CD4-positive, alpha-beta T cell treated with Interleukin-12 subunit alpha and Interleukin-12 subunit beta, for 1 hour (primary cell): ENCODE measurements around the gene PTRH1.

Experiments used
- DNase-seq: peaks from one replicate; pipeline ENCODE4 v3.0.0-alpha.2; 2020

The PTRH1 gene

GRCh38 chr9:127739614-127740330 is 24.3 kb upstream of the PTRH1 start:
- DNase-seq, result no peak

GRCh38 chr9:127738666-127739065 is 23.2 kb upstream of the PTRH1 start:
- DNase-seq, result no peak

- DNase-seq, result peak; percentile 11
These were observed 20.2 kb upstream of the PTRH1 start for GRCh38 chr9:127735530-127736185.

GRCh38 chr9:127734747-127735529 is 19.5 kb upstream of the PTRH1 start, which contains the start of gene TOR2A:
TSS of gene TOR2A (minus strand) at chr9:127735294. CDS start at chr9:127735270, 24 bp downstream.
- DNase-seq, result peak; percentile 99

DNA sequence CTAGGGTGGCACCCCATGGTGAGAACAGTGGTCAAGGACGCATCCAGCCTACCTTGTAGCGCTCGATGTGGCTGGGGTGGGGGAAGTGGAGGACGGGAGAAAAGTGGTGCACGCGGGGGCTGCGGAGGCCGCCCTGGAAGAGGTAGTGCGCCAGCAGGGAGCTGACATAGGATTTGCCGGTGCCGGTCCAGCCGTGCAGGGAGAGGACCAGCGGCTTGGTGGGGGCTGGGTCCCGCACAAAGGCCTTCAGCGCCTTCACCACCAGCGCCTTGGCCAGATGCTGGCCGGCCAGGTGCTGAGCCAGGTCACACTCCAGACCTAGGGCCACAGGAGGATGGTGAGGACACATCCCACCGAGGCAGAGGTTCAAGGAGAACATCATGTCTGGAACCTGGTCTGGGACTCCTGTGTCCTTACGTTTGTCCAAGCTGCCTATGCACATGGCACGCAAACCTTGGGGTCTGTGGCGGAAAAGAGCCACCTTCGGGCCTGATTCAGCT is 18.8 kb upstream of the PTRH1 start:
- no peak for DNase-seq

DNA sequence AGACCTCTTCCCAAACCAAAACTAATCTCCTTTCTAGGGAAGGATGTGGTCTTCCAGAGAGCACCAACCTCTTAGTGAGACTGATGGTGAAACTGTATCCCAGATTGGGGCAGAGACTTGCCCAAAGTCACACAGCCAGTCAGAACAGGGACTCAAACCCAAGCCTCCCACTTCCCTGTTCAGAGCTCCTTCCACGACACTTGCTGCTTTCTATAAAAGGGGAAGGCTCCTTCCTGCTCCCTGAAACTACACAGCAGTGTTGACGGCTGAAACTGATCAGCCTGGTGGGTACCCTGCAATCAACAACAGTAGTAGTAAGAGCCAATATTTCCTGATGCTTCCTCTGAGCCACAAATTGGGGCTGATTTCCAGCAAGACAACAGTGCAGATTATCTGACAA is 18.2 kb upstream of the PTRH1 start:
- no peak for DNase-seq

- DNase-seq, result no peak
These were observed 17.0 kb upstream of the PTRH1 start for GRCh38 chr9:127732444-127732843.

DNA sequence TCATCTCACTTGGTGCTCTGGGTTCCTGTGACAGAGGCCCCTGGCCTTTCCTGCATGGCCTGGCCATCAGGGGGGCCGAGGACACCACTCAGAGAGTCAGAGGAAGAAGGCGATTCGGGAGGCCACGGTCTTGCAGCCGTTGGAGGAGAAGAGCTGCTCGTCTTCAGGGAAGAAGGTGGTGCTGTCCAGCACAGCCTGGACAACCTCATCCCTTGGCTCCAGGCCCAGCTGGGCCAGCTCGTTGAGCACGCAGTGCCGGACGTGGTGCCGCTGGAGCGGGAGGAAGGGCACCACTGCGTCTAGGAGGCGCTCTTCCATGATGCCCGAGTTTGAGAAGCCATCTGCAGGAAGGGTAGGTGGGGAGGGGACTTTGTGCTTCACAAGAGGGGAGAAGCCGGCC is 16.5 kb upstream of the PTRH1 start:
- DNase-seq, result no peak

DNA sequence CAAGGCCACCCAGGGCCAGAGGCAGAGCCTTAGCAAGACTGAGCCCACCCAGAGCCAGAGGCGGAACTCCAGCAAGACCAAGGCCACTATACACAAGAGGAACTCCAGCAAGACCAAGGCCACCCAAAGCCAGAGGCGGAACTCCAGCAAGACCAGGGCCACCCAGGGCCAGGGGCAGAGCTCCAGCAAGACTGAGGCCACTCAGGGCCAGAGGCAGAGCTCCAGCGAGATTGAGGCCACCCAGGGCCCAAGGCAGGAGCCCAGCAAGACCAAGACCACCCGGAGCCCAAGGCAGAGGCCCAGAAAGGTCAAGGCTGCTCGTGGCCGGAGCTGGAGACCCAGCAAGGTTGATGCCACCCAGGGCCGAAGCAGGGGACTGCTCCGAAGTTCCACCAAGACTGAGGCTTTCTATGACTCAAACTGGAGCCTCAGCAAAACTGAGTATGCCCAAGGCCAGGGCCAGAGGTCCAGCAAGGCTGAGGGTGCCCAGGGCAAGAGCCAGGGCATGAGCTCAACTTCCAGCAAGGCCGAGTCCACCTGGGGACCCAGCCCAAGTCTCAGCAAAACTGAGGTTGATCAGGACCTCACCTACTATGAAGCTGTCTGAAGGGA is 15.4 kb upstream of the PTRH1 start:
- no peak for DNase-seq

- no peak for DNase-seq
These were observed 14.8 kb upstream of the PTRH1 start for GRCh38 chr9:127730262-127730661.

DNA sequence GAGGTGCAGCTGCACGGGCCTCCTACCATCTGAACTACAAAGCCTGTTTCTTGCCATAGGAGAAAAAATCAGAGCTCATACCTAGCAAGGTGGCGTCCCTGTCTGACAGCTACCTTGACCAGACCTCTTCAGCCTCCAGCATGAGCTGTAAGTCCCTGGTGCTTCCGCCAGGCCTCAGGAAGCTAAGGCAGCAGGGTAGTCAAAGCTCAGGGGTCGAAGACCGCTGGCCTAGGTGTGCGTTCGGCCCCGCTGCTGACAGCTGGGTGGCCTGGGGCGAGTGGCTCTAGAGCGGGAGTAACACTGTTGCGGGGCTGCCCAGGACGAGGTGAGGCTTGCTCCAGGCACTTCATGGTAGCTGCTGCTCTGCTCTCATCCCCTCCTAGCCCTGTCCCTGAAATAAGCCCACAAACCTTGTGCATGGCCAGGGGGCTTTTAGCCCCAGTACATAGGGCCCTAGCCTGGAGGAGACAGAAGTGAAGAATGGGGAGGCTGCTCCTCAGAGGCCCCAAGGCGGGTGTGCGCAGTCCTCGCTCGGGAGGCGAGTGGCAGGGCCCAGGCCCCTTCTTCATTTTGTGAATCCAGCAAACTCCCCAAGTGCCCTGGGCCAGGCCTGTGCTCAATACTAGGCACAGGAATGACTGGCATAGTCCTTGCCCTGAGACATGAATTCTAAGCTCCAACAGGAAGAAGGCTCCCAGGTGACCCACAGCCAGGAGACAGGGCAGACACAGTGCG is 14.2 kb upstream of the PTRH1 start:
- DNase-seq, result no peak

DNA sequence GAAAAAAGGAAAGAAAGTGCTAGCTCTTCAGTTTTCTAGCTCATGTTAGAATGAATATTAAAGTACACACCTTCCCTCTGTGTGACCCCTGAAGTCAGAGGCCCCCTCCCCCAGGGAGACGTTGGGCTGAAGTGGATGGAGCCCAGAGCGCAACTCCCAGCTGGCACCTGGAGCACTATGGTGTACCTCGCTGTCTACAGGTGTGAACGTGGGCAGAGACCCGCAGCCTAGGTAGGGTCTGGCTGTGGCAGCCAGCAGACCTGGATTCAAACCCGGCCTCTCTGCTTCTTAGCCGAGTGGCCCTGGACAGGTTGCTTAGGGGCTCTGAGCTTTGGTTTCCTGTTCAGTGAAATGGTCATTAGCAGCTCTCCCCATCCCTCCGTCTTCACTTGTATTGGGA is 13.3 kb upstream of the PTRH1 start:
- no peak for DNase-seq

- no peak for DNase-seq
These were observed 11.4 kb upstream of the PTRH1 start for GRCh38 chr9:127726871-127727270.

GRCh38 chr9:127724012-127724411 is 8.5 kb upstream of the PTRH1 start:
- DNase-seq, result no peak

- no peak for DNase-seq
These were observed 8.0 kb upstream of the PTRH1 start for GRCh38 chr9:127723444-127723843.

GRCh38 chr9:127723013-127723412 is 7.5 kb upstream of the PTRH1 start:
- no peak for DNase-seq

GRCh38 chr9:127722055-127722745 is 6.7 kb upstream of the PTRH1 start:
- no peak for DNase-seq

DNA sequence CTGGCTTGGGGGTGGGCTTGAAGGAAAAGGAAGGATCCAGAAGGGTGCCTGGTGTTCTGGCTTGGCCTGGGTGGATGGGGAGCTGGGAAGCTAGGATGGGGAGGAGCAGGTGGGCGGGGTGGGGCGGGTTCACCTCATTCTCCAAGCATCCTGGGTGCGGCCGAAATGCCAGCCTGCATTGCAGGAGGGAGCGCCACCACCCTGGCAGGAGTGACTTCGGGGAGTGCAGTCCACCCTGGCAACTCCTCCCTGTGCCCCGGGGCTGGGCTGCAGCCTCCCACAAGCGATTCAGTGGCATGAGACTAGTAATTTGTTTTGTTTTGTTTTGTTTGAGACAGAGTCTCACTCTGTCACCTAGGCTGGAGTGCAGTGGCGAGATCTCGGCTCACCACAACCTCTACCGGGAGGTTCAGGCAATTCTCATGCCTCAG is 5.9 kb upstream of the PTRH1 start:
- peak; percentile 43 for DNase-seq

DNA sequence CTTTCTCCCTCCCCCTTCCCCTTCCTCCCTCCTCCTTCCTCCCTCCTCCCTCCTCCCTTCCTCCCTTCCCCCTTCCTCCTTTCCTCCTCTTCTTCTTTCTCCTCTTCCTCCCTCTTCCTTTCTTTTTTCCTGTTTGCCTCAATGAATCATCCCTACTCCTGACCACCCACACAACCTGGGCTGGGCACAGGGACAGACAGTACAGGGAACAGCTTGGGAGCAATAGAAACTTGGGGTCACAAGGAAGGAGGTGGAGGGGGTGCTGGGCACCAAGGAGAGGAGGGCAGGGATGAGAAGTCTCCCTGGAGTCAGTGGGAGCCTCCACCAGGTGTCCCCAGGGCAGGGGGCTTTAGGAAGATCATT is 5.4 kb upstream of the PTRH1 start:
- DNase-seq, result no peak

GRCh38 chr9:127720031-127720864 is 4.8 kb upstream of the PTRH1 start:
- peak; percentile 43 for DNase-seq

- DNase-seq, result no peak
These were observed 2.3 kb upstream of the PTRH1 start for GRCh38 chr9:127717766-127718165.
